Spleen (tissue), 7 donors: ENCODE data around the gene CBFA2T2.
"Not testable (repeated sequence)": the region's sequence is repeated elsewhere in the genome, so short reads cannot be mapped to it uniquely, and the experiment has no call there.

Experiments used
- POLR2A ChIP-seq, 3 donors: fragments of 450-650 bp; IDR thresholded peaks; one replicate each; pipeline ENCODE4 v1.5.1; 2017; ENCODE audit warnings: antibody characterized with exemption in 3 of 3, mild to moderate bottlenecking in 1 of 3
- TF ChIP-seq, protein P1 (sequence below), 11 experiments: fragments of 200-600 bp in 7 of 11; fragments of 450-650 bp in 4 of 11; sonication (generic) in 4 of 11; IDR thresholded peaks in 8 of 11; conservative IDR thresholded peaks in 3 of 11; 1 replicate in 7 of 11; 2 replicates in 4 of 11; pipeline versions ENCODE4 v1.4.0 to v1.8.0; 2016 to 2021; ENCODE audit warnings: antibody characterized with exemption in 11 of 11, inconsistent platforms in 4 of 11, mild to moderate bottlenecking in 1 of 11
- donor health status: DM: no; HTN: no; CAD: no; lungs with moderate emphysema.
- donor health status: DM: no; HTN: no; CAD: no.
- donor health status: DM: no; HTN: no; CAD: no.

- TF ChIP-seq, protein P1, sequence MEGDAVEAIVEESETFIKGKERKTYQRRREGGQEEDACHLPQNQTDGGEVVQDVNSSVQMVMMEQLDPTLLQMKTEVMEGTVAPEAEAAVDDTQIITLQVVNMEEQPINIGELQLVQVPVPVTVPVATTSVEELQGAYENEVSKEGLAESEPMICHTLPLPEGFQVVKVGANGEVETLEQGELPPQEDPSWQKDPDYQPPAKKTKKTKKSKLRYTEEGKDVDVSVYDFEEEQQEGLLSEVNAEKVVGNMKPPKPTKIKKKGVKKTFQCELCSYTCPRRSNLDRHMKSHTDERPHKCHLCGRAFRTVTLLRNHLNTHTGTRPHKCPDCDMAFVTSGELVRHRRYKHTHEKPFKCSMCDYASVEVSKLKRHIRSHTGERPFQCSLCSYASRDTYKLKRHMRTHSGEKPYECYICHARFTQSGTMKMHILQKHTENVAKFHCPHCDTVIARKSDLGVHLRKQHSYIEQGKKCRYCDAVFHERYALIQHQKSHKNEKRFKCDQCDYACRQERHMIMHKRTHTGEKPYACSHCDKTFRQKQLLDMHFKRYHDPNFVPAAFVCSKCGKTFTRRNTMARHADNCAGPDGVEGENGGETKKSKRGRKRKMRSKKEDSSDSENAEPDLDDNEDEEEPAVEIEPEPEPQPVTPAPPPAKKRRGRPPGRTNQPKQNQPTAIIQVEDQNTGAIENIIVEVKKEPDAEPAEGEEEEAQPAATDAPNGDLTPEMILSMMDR (IDR thresholded peaks at IDR 0.05 in 8 of 11, conservative IDR thresholded peaks at IDR 0.05 in 3 of 11), result not testable (repeated sequence)
- TF ChIP-seq POLR2A (IDR thresholded peaks at IDR 0.05), result not testable (repeated sequence)
Measured at GRCh38 chr20:33440562-33440961, 49.3 kb upstream of the CBFA2T2 start.
